K562 (cell line): Measurements from ENCODE around the gene ECSIT. TPM values are rescaled to one million over a fixed set of nuclear protein-coding genes. Genes with fewer than 3 reads are reported as not detected.

ENCODE experiments used
- CBFA2T2 ChIP-seq: fragments of 450-650 bp; conservative IDR thresholded peaks from 2 replicates; pipeline ENCODE4 v1.6.1; 2017; ENCODE audit warnings: mild to moderate bottlenecking
- CREB1 ChIP-seq, 2 experiments: sonication (generic) in 1 of 2; formaldehyde crosslinking in 1 of 2; IDR thresholded peaks; 2 replicates each; pipeline versions ENCODE4 v1.6.1 to v1.8.0; 2012 to 2022; ENCODE audit warnings: inconsistent platforms in 1 of 2, mild to moderate bottlenecking in 1 of 2, missing genetic modification reagents in 1 of 2, moderate library complexity in 1 of 2
- CREM ChIP-seq: IDR thresholded peaks from 2 replicates; pipeline ENCODE4 v1.6.1; 2014; ENCODE audit warnings: antibody characterized with exemption, low read depth
- CTCF ChIP-seq, 3 experiments: IDR thresholded peaks in 2 of 3; conservative IDR thresholded peaks in 1 of 3; 2 replicates each; pipeline ENCODE4 v1.5.1; 2011 to 2012; ENCODE audit warnings: low read length in 3 of 3, mild to moderate bottlenecking in 3 of 3, control low read depth in 2 of 3, improper control_type of control experiment in 1 of 3, inconsistent platforms in 1 of 3, low read depth in 1 of 3, mixed read lengths in 1 of 3, moderate library complexity in 1 of 3; ENCODE audit not compliant: insufficient read depth in 2 of 3
- GABPA ChIP-seq: fragments of 200-800 bp; sonication (Bioruptor generic); conservative IDR thresholded peaks from 2 replicates; pipeline ENCODE4 v1.6.1; 2016; ENCODE audit warnings: low read depth, missing genetic modification characterization, missing compliant biosample characterization
- HDAC8 ChIP-seq: fragments of 450-650 bp; IDR thresholded peaks from 2 replicates; pipeline ENCODE4 v1.6.1; 2016; ENCODE audit warnings: mild to moderate bottlenecking, missing genetic modification characterization, moderate library complexity, missing compliant biosample characterization
- KAT7 ChIP-seq: sonication (generic); formaldehyde crosslinking; IDR thresholded peaks from 2 replicates; pipeline ENCODE4 v1.8.0; 2022; ENCODE audit warnings: missing genetic modification reagents, mild to moderate bottlenecking, borderline replicate concordance
- L3MBTL2 ChIP-seq: fragments of 450-650 bp; IDR thresholded peaks from 2 replicates; pipeline ENCODE4 v1.6.1; 2016; ENCODE audit warnings: mild to moderate bottlenecking, moderate library complexity
- MTA3 ChIP-seq: fragments of 450-650 bp; formaldehyde crosslinking; IDR thresholded peaks from 2 replicates; pipeline ENCODE4 v1.6.1; 2017; ENCODE audit warnings: mild to moderate bottlenecking, borderline replicate concordance
- RBM22 ChIP-seq: fragments of 200-400 bp; formaldehyde crosslinking; IDR thresholded peaks from 2 replicates; pipeline ENCODE4 v1.6.1; 2018; ENCODE audit warnings: low read length, low read depth; ENCODE audit not compliant: poor library complexity, severe bottlenecking
- TEAD4 ChIP-seq, 2 experiments: sonication (generic) in 1 of 2; formaldehyde crosslinking in 1 of 2; IDR thresholded peaks; 2 replicates each; pipeline versions ENCODE4 v1.6.1 to v1.8.0; 2012 to 2022; ENCODE audit warnings: borderline replicate concordance in 1 of 2, inconsistent platforms in 1 of 2, low read length in 1 of 2, mild to moderate bottlenecking in 1 of 2, missing genetic modification reagents in 1 of 2
- TSHZ1 ChIP-seq: fragments of 250-450 bp; sonication (Bioruptor Pico); IDR thresholded peaks from 2 replicates; pipeline ENCODE4 v1.4.0; 2020; ENCODE audit warnings: mild to moderate bottlenecking, moderate library complexity
- ZFP30 ChIP-seq: fragments of 250-450 bp; sonication (Bioruptor Pico); IDR thresholded peaks from 2 replicates; pipeline ENCODE4 v1.8.0; 2022; ENCODE audit warnings: moderate library complexity, mild to moderate bottlenecking, inconsistent platforms, borderline replicate concordance
- ZNF274 ChIP-seq: IDR thresholded peaks from 2 replicates; pipeline ENCODE4 v1.6.1; 2011; ENCODE audit warnings: low read depth, mild to moderate bottlenecking, low read length, moderate library complexity, borderline replicate concordance
- ZNF316 ChIP-seq: fragments of 450-650 bp; IDR thresholded peaks from 2 replicates; pipeline ENCODE4 v1.6.1; 2016
- ZNF512 ChIP-seq: IDR thresholded peaks from 2 replicates; pipeline ENCODE4 v1.6.1; 2016; ENCODE audit warnings: missing genetic modification characterization, missing compliant biosample characterization
- ZNF780A ChIP-seq: fragments of 250-450 bp; sonication (Bioruptor Pico); IDR thresholded peaks from 2 replicates; pipeline ENCODE4 v1.5.0; 2021; ENCODE audit warnings: mild to moderate bottlenecking
- polyA plus RNA-seq, 8 experiments: library from polyadenylated mRNA; depleted of rRNA in 4 of 8; stranded (reverse) in 5 of 8; unstranded in 3 of 8; fragments of >200 nt; fragmentation: Nextera tagmentation in 2 of 8; fragmentation: Illumina TruSeq in 1 of 8; extraction: Ambion mirVana in 2 of 8; extraction: Trizol in 1 of 8; gene quantifications; 2 replicates each; pipeline versions ENCODE4 v1.2.1 to v1.2.3, GENCODE V29; 2011 to 2014; ENCODE audit warnings: inconsistent platforms in 1 of 8, missing spikeins in 1 of 8
- total RNA-seq, 7 experiments: library from RNA; depleted of rRNA in 6 of 7; stranded (reverse); fragments of >200 nt in 6 of 7; fragmentation: Illumina TruSeq in 2 of 7; extraction: Trizol in 2 of 7; gene quantifications; 2 replicates each; pipeline versions ENCODE4 v1.2.1 to v1.2.3, GENCODE V29; 2011 to 2021; ENCODE audit warnings: low replicate concordance in 1 of 7
- TF ChIP-seq, protein P1 (sequence below): sonication (generic); formaldehyde crosslinking; IDR thresholded peaks from 2 replicates; pipeline ENCODE4 v1.5.0; 2020; ENCODE audit warnings: missing genetic modification reagents

ECSIT gene
- total and polyA plus RNA-seq, 9 of the 15 experiments (the other 6 are each of a cell fraction or from before 2014, with no cell fraction given), result 1.1 to 82.5 (median 43.9) TPM

- TF ChIP-seq CTCF (IDR thresholded peaks at IDR 0.05 in 2 of 3, conservative IDR thresholded peaks at IDR 0.05 in 1 of 3; ENCODE audit: insufficient read depth in 2 of 3, low read depth in 1 of 3, low read length in 3 of 3), result peak; percentile 90 to 97 (median 94)
- TF ChIP-seq, protein P1, sequence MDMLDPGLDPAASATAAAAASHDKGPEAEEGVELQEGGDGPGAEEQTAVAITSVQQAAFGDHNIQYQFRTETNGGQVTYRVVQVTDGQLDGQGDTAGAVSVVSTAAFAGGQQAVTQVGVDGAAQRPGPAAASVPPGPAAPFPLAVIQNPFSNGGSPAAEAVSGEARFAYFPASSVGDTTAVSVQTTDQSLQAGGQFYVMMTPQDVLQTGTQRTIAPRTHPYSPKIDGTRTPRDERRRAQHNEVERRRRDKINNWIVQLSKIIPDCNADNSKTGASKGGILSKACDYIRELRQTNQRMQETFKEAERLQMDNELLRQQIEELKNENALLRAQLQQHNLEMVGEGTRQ (CRISPR knock-in tag), result no peak
- TF ChIP-seq ZNF274, result no peak
- TF ChIP-seq TSHZ1 (CRISPR knock-in tag), result no peak
- TF ChIP-seq KAT7 (CRISPR knock-in tag), result peak; percentile 70; the same call in 1 of the 2 replicates
- TF ChIP-seq RBM22, result peak; percentile 51
- TF ChIP-seq ZNF780A (CRISPR knock-in tag), result no peak
- no peak for TF ChIP-seq ZFP30 (CRISPR knock-in tag)
- TF ChIP-seq CREM, result peak; percentile 94
- TF ChIP-seq TEAD4 (IDR thresholded peaks at IDR 0.05; ENCODE audit: low read length), result 0 out of 2 replicates have a peak, but pooled peaks have one; percentile 7
- no peak for TF ChIP-seq TEAD4 (CRISPR knock-in tag; IDR thresholded peaks at IDR 0.05; ENCODE audit: borderline replicate concordance)
- no peak for TF ChIP-seq ZNF316
- TF ChIP-seq ZNF512 (tag), result no peak
- peak; percentile 71; the same call in 1 of the 2 replicates for TF ChIP-seq MTA3
- TF ChIP-seq CBFA2T2, result 0 out of 2 replicates have a peak, but pooled peaks have one; percentile 2
- TF ChIP-seq HDAC8 (tag), result no peak
- TF ChIP-seq CREB1 (IDR thresholded peaks at IDR 0.05), result peak; percentile 89
- TF ChIP-seq CREB1 (CRISPR knock-in tag; IDR thresholded peaks at IDR 0.05), result peak; percentile 93
- TF ChIP-seq GABPA (tag), result peak; percentile 63
- peak; percentile 72 for TF ChIP-seq L3MBTL2
These were observed 7.1 kb upstream of the ECSIT start (continued) for GRCh38 chr19:11535792-11536595.
